ENCODE data around the gene SCAI.

DNA sequence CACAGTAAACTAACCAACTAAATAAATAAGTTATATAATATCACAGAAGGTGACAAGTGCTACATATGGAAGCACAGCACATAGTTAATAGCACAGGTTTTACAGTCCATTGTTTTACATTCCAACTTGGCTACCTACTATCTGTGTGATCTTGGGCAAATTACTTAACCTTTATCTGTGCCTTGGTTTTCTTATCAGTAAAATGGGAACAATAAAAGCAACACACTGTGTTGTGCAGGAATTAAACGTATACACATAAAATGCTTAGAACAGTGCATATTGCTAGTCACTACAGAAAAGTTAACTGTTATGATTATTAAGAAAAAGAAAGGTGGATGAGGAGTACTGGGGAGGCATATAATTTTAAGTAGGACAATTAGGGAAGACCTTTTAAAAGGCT lies 159.6 kb downstream of the SCAI start:
- TF ChIP-seq, protein P1, sequence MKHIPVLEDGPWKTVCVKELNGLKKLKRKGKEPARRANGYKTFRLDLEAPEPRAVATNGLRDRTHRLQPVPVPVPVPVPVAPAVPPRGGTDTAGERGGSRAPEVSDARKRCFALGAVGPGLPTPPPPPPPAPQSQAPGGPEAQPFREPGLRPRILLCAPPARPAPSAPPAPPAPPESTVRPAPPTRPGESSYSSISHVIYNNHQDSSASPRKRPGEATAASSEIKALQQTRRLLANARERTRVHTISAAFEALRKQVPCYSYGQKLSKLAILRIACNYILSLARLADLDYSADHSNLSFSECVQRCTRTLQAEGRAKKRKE (CRISPR knock-in tag; IDR thresholded peaks at IDR 0.05; ENCODE audit: low read depth), result no peak
- TF ChIP-seq, protein P2, sequence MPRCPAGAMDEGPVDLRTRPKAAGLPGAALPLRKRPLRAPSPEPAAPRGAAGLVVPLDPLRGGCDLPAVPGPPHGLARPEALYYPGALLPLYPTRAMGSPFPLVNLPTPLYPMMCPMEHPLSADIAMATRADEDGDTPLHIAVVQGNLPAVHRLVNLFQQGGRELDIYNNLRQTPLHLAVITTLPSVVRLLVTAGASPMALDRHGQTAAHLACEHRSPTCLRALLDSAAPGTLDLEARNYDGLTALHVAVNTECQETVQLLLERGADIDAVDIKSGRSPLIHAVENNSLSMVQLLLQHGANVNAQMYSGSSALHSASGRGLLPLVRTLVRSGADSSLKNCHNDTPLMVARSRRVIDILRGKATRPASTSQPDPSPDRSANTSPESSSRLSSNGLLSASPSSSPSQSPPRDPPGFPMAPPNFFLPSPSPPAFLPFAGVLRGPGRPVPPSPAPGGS (IDR thresholded peaks at IDR 0.05), result no peak
- no peak for TF ChIP-seq POLR2A (IDR thresholded peaks at IDR 0.05; ENCODE audit: low read length)
- TF ChIP-seq JUNB (IDR thresholded peaks at IDR 0.05), result no peak
- no peak for TF ChIP-seq NPAS2 (CRISPR knock-in tag; IDR thresholded peaks at IDR 0.05; ENCODE audit: borderline replicate concordance)
- no peak for TF ChIP-seq ESRRA (IDR thresholded peaks at IDR 0.05; ENCODE audit: borderline replicate concordance, low read length)
